CD4-positive, alpha-beta T cell treated with Interleukin-4 for 1 hour (primary cell): ENCODE measurements around the gene CACNA1G.

Source experiments
- DNase-seq, 2 donors: peaks; one replicate each; pipeline ENCODE4 v3.0.0-alpha.2; 2020 to 2022

Gene CACNA1G

GRCh38 chr17:50570032-50570431 is 9.5 kb downstream of the CACNA1G start:
- DNase-seq: no peak

GRCh38 chr17:50570528-50570927 is 10.0 kb downstream of the CACNA1G start:
- no peak for DNase-seq

GRCh38 chr17:50571681-50572080 is 11.2 kb downstream of the CACNA1G start:
- DNase-seq: no peak

GRCh38 chr17:50572541-50572940 is 12.0 kb downstream of the CACNA1G start:
- no peak for DNase-seq

- no peak for DNase-seq
Measured at GRCh38 chr17:50573866-50574611, 13.5 kb downstream of the CACNA1G start.

GRCh38 chr17:50575581-50576210 is 15.2 kb downstream of the CACNA1G start:
- no peak for DNase-seq

GRCh38 chr17:50576864-50577263 is 16.3 kb downstream of the CACNA1G start:
- DNase-seq: no peak

GRCh38 chr17:50577451-50577954 is 17.0 kb downstream of the CACNA1G start:
- no peak for DNase-seq

- DNase-seq: no peak
Measured at GRCh38 chr17:50578173-50578572, 17.7 kb downstream of the CACNA1G start.

GRCh38 chr17:50579399-50579798 is 18.9 kb downstream of the CACNA1G start:
- no peak for DNase-seq

GRCh38 chr17:50580646-50581045 is 20.1 kb downstream of the CACNA1G start:
- no peak for DNase-seq

GRCh38 chr17:50581316-50581715 is 20.8 kb downstream of the CACNA1G start:
- DNase-seq: no peak

GRCh38 chr17:50582741-50583140 is 22.2 kb downstream of the CACNA1G start:
- DNase-seq: no peak

GRCh38 chr17:50583641-50584040 is 23.1 kb downstream of the CACNA1G start:
- no peak for DNase-seq

GRCh38 chr17:50584116-50584515 is 23.6 kb downstream of the CACNA1G start:
- DNase-seq: no peak

- DNase-seq: no peak
Measured at GRCh38 chr17:50584749-50585148, 24.2 kb downstream of the CACNA1G start.

- no peak for DNase-seq
Measured at GRCh38 chr17:50585346-50585745, 24.8 kb downstream of the CACNA1G start.

- no peak for DNase-seq
Measured at GRCh38 chr17:50585891-50586290, 25.4 kb downstream of the CACNA1G start.

GRCh38 chr17:50586421-50587247 is 26.1 kb downstream of the CACNA1G start:
- DNase-seq: no peak

GRCh38 chr17:50587571-50587970 is 27.1 kb downstream of the CACNA1G start:
- DNase-seq: no peak

GRCh38 chr17:50588391-50589049 is 28.0 kb downstream of the CACNA1G start:
- no peak for DNase-seq

GRCh38 chr17:50589095-50589705 is 28.7 kb downstream of the CACNA1G start:
- DNase-seq: no peak
